GM23338 (cell line): ENCODE results near the gene HERC4. TPM values are rescaled to one million over a fixed set of nuclear protein-coding genes. Genes with fewer than 3 reads are reported as not detected.
A peak's percentile ranks its signal among the peaks of the same experiment; 100 is the strongest.

Source experiments
- ATAC-seq: fragments of 200-7000 bp; cut with Tn5 transposase; 3 replicates; pipeline ENCODE4 v1.9.1; 2020
- DNase-seq: peaks from one replicate; pipeline ENCODE4 v3.0.0-alpha.2; 2015; ENCODE audit warnings: low spot score
- H2AFZ ChIP-seq: fragments of 200-600 bp; sonication (generic); 2 replicates; pipeline ENCODE4 v1.8.0; 2016; ENCODE audit warnings: antibody characterized with exemption, mild to moderate bottlenecking, moderate library complexity
- H3F3A ChIP-seq: fragments of 200-600 bp; sonication (generic); replicated peaks from 2 replicates; pipeline ENCODE4 v1.8.0; 2017; ENCODE audit warnings: antibody characterized with exemption, mixed run types, low read depth
- H3K27ac ChIP-seq: fragments of 200-600 bp; sonication (generic); 2 replicates; pipeline ENCODE4 v1.6.1; 2016; ENCODE audit warnings: low read depth
- H3K27me3 ChIP-seq: fragments of 200-600 bp; sonication (generic); 2 replicates; pipeline ENCODE4 v1.8.0; 2016; ENCODE audit warnings: mild to moderate bottlenecking, mixed run types, moderate library complexity; ENCODE audit not compliant: insufficient read depth
- H3K36me3 ChIP-seq: fragments of 200-600 bp; sonication (generic); 2 replicates; pipeline ENCODE4 v1.8.0; 2016; ENCODE audit warnings: mild to moderate bottlenecking; ENCODE audit not compliant: insufficient read depth
- H3K4me1 ChIP-seq: fragments of 200-600 bp; sonication (generic); 2 replicates; pipeline ENCODE4 v1.8.0; 2016; ENCODE audit warnings: mild to moderate bottlenecking, moderate library complexity; ENCODE audit not compliant: insufficient read depth
- H3K4me2 ChIP-seq: fragments of 200-600 bp; sonication (generic); 2 replicates; pipeline ENCODE4 v1.7.1; 2017; ENCODE audit warnings: mixed run types
- H3K4me3 ChIP-seq: fragments of 200-600 bp; sonication (generic); 2 replicates; pipeline ENCODE4 v1.6.1; 2016; ENCODE audit warnings: mixed run types
- H3K79me2 ChIP-seq: fragments of 200-600 bp; sonication (generic); replicated peaks from 2 replicates; pipeline ENCODE4 v1.8.0; 2017; ENCODE audit warnings: mild to moderate bottlenecking; ENCODE audit not compliant: insufficient read depth
- H3K9me2 ChIP-seq: fragments of 200-600 bp; sonication (generic); 2 replicates; pipeline ENCODE4 v1.8.0; 2017; ENCODE audit not compliant: insufficient read depth
- H4K20me1 ChIP-seq: fragments of 200-600 bp; sonication (generic); replicated peaks from 2 replicates; pipeline ENCODE4 v1.8.0; 2017; ENCODE audit warnings: mild to moderate bottlenecking; ENCODE audit not compliant: insufficient read depth
- H3K27ac Mint-ChIP-seq: 2 replicates; pipeline ENCODE4 v1.8.0; 2020; ENCODE audit warnings: inconsistent platforms, mild to moderate bottlenecking, moderate library complexity, mixed read lengths
- H3K27me3 Mint-ChIP-seq: 3 replicates; pipeline ENCODE4 v1.8.0; 2022; ENCODE audit warnings: low read depth, mild to moderate bottlenecking, moderate library complexity, mixed read lengths, inconsistent platforms; ENCODE audit not compliant: insufficient read depth, poor library complexity
- H3K36me3 Mint-ChIP-seq: 3 replicates; pipeline ENCODE4 v1.8.0; 2021; ENCODE audit warnings: low read depth, mild to moderate bottlenecking, inconsistent platforms, moderate library complexity, mixed read lengths
- H3K4me1 Mint-ChIP-seq: 3 replicates; pipeline ENCODE4 v1.8.0; 2020; ENCODE audit warnings: mild to moderate bottlenecking, inconsistent platforms, mixed read lengths
- H3K4me3 Mint-ChIP-seq: 3 replicates; pipeline ENCODE4 v1.8.0; 2021; ENCODE audit warnings: moderate library complexity, mild to moderate bottlenecking, inconsistent platforms, mixed read lengths
- H3K9me3 Mint-ChIP-seq: 3 replicates; pipeline ENCODE4 v1.8.0; 2020; ENCODE audit warnings: moderate library complexity, mild to moderate bottlenecking, inconsistent platforms, mixed read lengths
- EZH2phosphoT487 ChIP-seq: fragments of 200-600 bp; sonication (generic); IDR thresholded peaks from one replicate; pipeline ENCODE4 v1.8.1; 2018; ENCODE audit warnings: antibody characterized with exemption; ENCODE audit not compliant: unreplicated experiment
- NANOG ChIP-seq: IDR thresholded peaks from 2 replicates; pipeline ENCODE4 v1.6.1; 2016; ENCODE audit warnings: antibody characterized with exemption, borderline replicate concordance
- REST ChIP-seq: IDR thresholded peaks from one replicate; pipeline ENCODE4 v1.6.1; 2018; ENCODE audit warnings: antibody characterized with exemption; ENCODE audit not compliant: unreplicated experiment
- ZNF331 ChIP-seq: fragments of 250-450 bp; sonication (Bioruptor Pico); IDR thresholded peaks from 2 replicates; pipeline ENCODE4 v1.5.0; 2020; ENCODE audit warnings: low read depth, mild to moderate bottlenecking, moderate library complexity
- ZNF462 ChIP-seq: fragments of 250-450 bp; sonication (Bioruptor Pico); IDR thresholded peaks from 2 replicates; pipeline ENCODE4 v1.5.0; 2020; ENCODE audit warnings: mild to moderate bottlenecking, moderate library complexity
- polyA plus RNA-seq: library from polyadenylated mRNA; unstranded; fragments of >200 nt; fragmentation: Nextera tagmentation; extraction: Ambion mirVana; gene quantifications from 2 replicates; pipeline ENCODE4 v1.2.1, GENCODE V29; 2016
- total RNA-seq: library from RNA; depleted of rRNA; stranded (reverse); fragments of >200 nt; shearing (Covaris generic); gene quantifications from 2 replicates; pipeline ENCODE4 v1.2.3, GENCODE V29; 2014

HERC4 gene
- total and polyA plus RNA-seq, 2 experiments from 2014 or later: 20.1 to 67.2 TPM

- Mint-ChIP-seq H3K9me3 (no peaks in the 10 kb centered on the region), H3K4me3 (no peak overlapping the region), H3K27ac (no peak overlapping the region), H3K27me3 (no peaks in the 10 kb centered on the region), H3K4me1 (no peaks in the 10 kb centered on the region), H3K36me3 (peaks cover 10% of the 10 kb centered on the region; the same call in 2 of the 3 replicates)
- Histone ChIP-seq H3F3A (no peaks in the 10 kb centered on the region), H3K4me1 (no peaks in the 10 kb centered on the region), H3K27ac (peak overlapping the region; percentile 29; the same call in 1 of the 2 replicates), H3K4me2 (no peak overlapping the region), H3K27me3 (no peaks in the 10 kb centered on the region), H2AFZ (no peak overlapping the region), H3K79me2 (no peaks in the 10 kb centered on the region), H3K9me2 (no peaks in the 10 kb centered on the region), H4K20me1 (no peaks in the 10 kb centered on the region), H3K4me3 (no peak overlapping the region), H3K36me3 (no peaks in the 10 kb centered on the region)
- TF ChIP-seq NANOG (no peak), ZNF462 (CRISPR knock-in tag) (no peak), REST (no peak), EZH2phosphoT487 (no peak), ZNF331 (CRISPR knock-in tag) (no peak)
- ATAC-seq (no peak), DNase-seq (no peak)
Measured at GRCh38 chr10:67926951-67927350, 148.1 kb downstream of the HERC4 start.
